Dermis lymphatic vessel endothelial cell (primary cell): Measurements from ENCODE around the gene SIGLEC9. TPM values are rescaled to one million over a fixed set of nuclear protein-coding genes. Genes with fewer than 3 reads are reported as not detected.

Experiments
- total RNA-seq: library from RNA; depleted of rRNA; stranded (reverse); fragments of >200 nt; gene quantifications from 2 replicates; pipeline ENCODE4 v1.2.1, GENCODE V29; 2014

SIGLEC9 gene
- total RNA-seq, result 0.11 and 0.34 TPM in 2 replicates

DNA sequence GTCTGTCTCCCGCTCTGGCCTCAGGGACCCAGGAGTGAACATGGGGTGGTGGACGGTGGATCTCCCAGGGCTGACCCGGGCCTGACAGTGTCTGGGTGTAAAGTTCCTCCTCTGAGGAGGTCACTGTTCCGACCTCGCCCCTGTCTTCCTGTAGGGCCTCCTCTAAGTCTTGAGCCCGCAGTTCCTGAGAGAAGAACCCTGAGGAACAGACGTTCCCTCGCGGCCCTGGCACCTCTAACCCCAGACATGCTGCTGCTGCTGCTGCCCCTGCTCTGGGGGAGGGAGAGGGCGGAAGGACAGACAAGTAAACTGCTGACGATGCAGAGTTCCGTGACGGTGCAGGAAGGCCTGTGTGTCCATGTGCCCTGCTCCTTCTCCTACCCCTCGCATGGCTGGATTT, at the start of gene SIGLEC9:
Gene SIGLEC9, plus strand, starts transcription at position 178 of the 400 bp plus-strand sequence. Its CDS starts 69 bp downstream, at position 247.

DNA sequence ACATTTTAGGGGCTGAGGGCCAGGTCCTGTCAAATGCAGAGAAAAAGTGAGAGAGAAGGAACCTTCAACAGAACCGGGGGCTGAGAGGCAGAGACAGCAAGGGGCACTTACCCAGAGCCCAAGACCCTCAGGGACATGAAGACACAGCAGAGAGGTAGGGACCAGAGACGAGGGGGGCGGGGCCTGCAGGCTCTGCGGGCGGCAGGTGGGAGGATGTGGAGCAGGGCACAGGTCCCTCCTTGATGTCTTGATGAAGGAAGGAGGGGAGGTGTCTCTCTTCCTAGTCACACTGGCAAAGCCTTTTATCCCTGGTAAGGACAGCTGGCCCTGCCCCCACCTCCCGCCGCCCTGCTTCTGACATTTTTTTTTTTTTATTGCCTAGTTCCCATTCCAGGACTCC, 42.1 kb upstream of the SIGLEC9 start, which contains the start of gene KLK14:
Gene KLK14, minus strand, starts transcription at position 277 of the 400 bp plus-strand sequence. Its CDS starts 273 bp downstream, at position 4.

DNA sequence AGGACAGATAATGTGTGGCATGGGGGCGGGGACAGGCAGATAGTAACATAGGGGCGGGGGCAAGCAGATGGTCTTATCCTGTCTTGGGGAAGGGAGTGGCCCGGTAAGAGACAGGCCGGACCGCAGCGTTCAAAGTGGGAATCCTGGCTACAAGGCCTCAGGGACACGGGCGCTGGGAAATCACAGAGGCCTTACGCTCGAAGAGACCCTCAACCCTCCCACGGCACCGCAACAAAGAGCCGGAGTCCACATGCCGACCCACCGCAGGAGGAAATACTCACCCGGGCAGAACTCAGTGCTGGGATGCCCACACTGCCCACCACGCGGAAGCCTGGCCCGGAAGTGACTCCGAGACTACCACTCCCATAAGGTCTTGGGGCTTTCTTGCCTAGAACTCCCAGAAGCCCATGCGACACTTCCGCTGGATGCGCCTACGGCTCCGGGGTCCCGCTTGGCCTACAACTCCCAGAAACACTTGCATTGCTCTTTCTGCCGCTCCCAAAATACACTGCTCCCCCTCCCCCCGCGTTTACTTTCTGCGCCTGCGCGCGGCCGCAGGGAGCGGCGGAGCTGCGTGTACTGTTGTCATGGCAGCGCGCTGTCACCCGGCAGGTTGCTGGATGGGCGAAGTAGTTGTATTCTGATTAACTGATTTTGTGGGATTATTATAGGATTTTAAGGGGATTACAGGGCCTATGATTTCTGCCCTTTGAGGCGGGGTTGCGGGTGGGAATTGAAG, 16.5 kb upstream of the SIGLEC9 start, which contains the start of gene CTU1:
Gene CTU1, minus strand, starts transcription at position 344 of the 739 bp plus-strand sequence. CDS start 3,840 bp downstream, outside the sequence.

DNA sequence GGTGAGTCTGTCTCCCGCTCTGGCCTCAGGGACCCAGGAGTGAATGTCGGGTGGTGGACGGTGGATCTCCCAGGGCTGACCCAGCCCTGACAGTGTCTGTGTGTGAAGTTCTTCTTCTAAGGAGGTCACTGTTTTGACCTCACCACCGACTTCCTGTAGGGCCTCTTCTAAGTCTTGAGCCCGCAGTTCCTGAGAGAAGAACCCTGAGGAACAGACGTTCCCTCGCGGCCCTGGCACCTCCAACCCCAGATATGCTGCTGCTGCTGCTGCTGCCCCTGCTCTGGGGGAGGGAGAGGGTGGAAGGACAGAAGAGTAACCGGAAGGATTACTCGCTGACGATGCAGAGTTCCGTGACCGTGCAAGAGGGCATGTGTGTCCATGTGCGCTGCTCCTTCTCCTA, 17.4 kb downstream of the SIGLEC9 start, which contains the start of gene SIGLEC7:
Gene SIGLEC7, plus strand, starts transcription at position 183 of the 400 bp plus-strand sequence. Its CDS starts 69 bp downstream, at position 252.

Other genes with a start within 250 kb of the SIGLEC9 start
- not detected in 2 replicates for gene KLK4, start 213.5 kb upstream of the SIGLEC9 start, total RNA-seq
- not detected in 2 replicates for gene KLK5, start 171.9 kb upstream of the SIGLEC9 start, total RNA-seq
- gene KLK6, start 155.3 kb upstream of the SIGLEC9 start, total RNA-seq, result not detected in 2 replicates
- gene KLK7, start 141.0 kb upstream of the SIGLEC9 start, total RNA-seq, result not detected in 2 replicates
- gene KLK8, start 123.3 kb upstream of the SIGLEC9 start, total RNA-seq, result not detected in 2 replicates
- not detected in 2 replicates for gene KLK10, start 105.2 kb upstream of the SIGLEC9 start, total RNA-seq
- not detected in 2 replicates for gene KLK11, start 98.3 kb upstream of the SIGLEC9 start, total RNA-seq
- not detected in 2 replicates for gene KLK12, start 89.9 kb upstream of the SIGLEC9 start, total RNA-seq
- not detected in 2 replicates for gene KLK13, start 59.8 kb upstream of the SIGLEC9 start, total RNA-seq
- gene KLK14, start 42.0 kb upstream of the SIGLEC9 start, total RNA-seq, result not detected in 2 replicates
- 3.7 and 5.0 TPM in 2 replicates for gene CTU1, start 16.5 kb upstream of the SIGLEC9 start, total RNA-seq
- not detected in 2 replicates for gene SIGLEC7, start 17.4 kb downstream of the SIGLEC9 start, total RNA-seq
- gene CD33, start 100.2 kb downstream of the SIGLEC9 start, total RNA-seq, result not detected in 2 replicates
- gene SIGLECL1, start 126.2 kb downstream of the SIGLEC9 start, total RNA-seq, result not detected in 2 replicates
- not detected in 2 replicates for gene IGLON5, start 186.7 kb downstream of the SIGLEC9 start, total RNA-seq
- 0.09 and 0.11 TPM in 2 replicates for gene VSIG10L, start 217.2 kb downstream of the SIGLEC9 start, total RNA-seq
- gene ETFB, start 241.5 kb downstream of the SIGLEC9 start, total RNA-seq, result 82.4 and 84.5 TPM in 2 replicates
- gene CLDND2, start 244.1 kb downstream of the SIGLEC9 start, total RNA-seq, result not detected in 2 replicates
- gene NKG7, start 247.7 kb downstream of the SIGLEC9 start, total RNA-seq, result not detected in 2 replicates